ENCODE data around the gene DNM2.

Gene DNM2

GRCh38 chr19:10788146-10788545, 70.3 kb downstream of the DNM2 start:
- no peak for DNase-seq

- no peak for DNase-seq
Measured at GRCh38 chr19:10789866-10790265, 72.0 kb downstream of the DNM2 start.

- no peak for DNase-seq
Measured at GRCh38 chr19:10796653-10797052, 78.8 kb downstream of the DNM2 start.

- DNase-seq = no peak
Measured at GRCh38 chr19:10797078-10797477, 79.2 kb downstream of the DNM2 start.

GRCh38 chr19:10797541-10798256, 79.8 kb downstream of the DNM2 start:
- no peak for DNase-seq

GRCh38 chr19:10800488-10800887, 82.6 kb downstream of the DNM2 start:
- DNase-seq = no peak

- DNase-seq = no peak
Measured at GRCh38 chr19:10802479-10802878, 84.6 kb downstream of the DNM2 start.

- DNase-seq = no peak
Measured at GRCh38 chr19:10803252-10803651, 85.4 kb downstream of the DNM2 start.

GRCh38 chr19:10805065-10805757, 87.3 kb downstream of the DNM2 start:
- DNase-seq = no peak

GRCh38 chr19:10805758-10806247, 87.9 kb downstream of the DNM2 start:
- no peak for DNase-seq

- DNase-seq = peak; percentile 93
Measured at GRCh38 chr19:10808937-10809649, 91.2 kb downstream of the DNM2 start.

GRCh38 chr19:10809651-10810285, 91.9 kb downstream of the DNM2 start:
- peak; percentile 93 for DNase-seq

- peak; percentile 86 for DNase-seq
Measured at GRCh38 chr19:10811391-10812111, 93.7 kb downstream of the DNM2 start.

GRCh38 chr19:10812196-10812595, 94.3 kb downstream of the DNM2 start:
- DNase-seq = peak; percentile 35

- peak; percentile 87 for DNase-seq
Measured at GRCh38 chr19:10812902-10813404, 95.1 kb downstream of the DNM2 start.

- DNase-seq = no peak
Measured at GRCh38 chr19:10815007-10815536, 97.2 kb downstream of the DNM2 start.

GRCh38 chr19:10815969-10816644, 98.2 kb downstream of the DNM2 start:
- DNase-seq = no peak

- DNase-seq = no peak
Measured at GRCh38 chr19:10816691-10817090, 98.8 kb downstream of the DNM2 start.

- no peak for DNase-seq
Measured at GRCh38 chr19:10817291-10818038, 99.6 kb downstream of the DNM2 start.

GRCh38 chr19:10818301-10819123, 100.6 kb downstream of the DNM2 start:
- no peak for DNase-seq
